ENCODE results near the gene MMP28. TPM values are rescaled to one million over a fixed set of nuclear protein-coding genes. Genes with fewer than 3 reads are reported as not detected.

MMP28 gene
- total and polyA plus RNA-seq, 11 donors: 0.83 to 10.2 (median 2.5) TPM

GRCh38 chr17:35773679-35774425 lies 21.6 kb downstream of the MMP28 start:
- DNase-seq (no peak), ATAC-seq (peak in 2 of 4 donors; percentile 12 to 47)
- TF ChIP-seq CTCF (IDR thresholded peaks at IDR 0.05) (no peak), POLR2A (IDR thresholded peaks at IDR 0.05) (no peak)
- WGBS, 4 donors: 63 to 70% (median 67%) methylated on average over 10 of the region's 10 CpGs
- Histone ChIP-seq H3K36me3 (no peaks in the 10 kb centered on the region), H3K27ac (peak overlapping the region in 4 of 12 donors; percentile 13 to 86 (median 44)), H3K9me3 (no peaks in the 10 kb centered on the region), H3K27me3 (no peaks in the 10 kb centered on the region), H3K4me1 (peaks cover 0 to 30% (median 17%) of the 10 kb centered on the region in 12 donors), H3K4me3 (no peak overlapping the region)
- intact Hi-C loops (cut with DNase I): no loop called here

- H3K27ac ChIP-seq: peak overlapping the region in 1 of 12 donors; percentile 86
- DNase-seq: no peak
- no peaks in the 10 kb centered on the region for H3K9me3 ChIP-seq
- no peak overlapping the region for H3K4me3 ChIP-seq
- no peaks in the 10 kb centered on the region for H3K36me3 ChIP-seq
- 81 to 91% (median 87%) methylated on average over 1 to 20 of the region's 20 CpGs for WGBS, 4 donors
- H3K27me3 ChIP-seq: no peaks in the 10 kb centered on the region
- peaks cover 0 to 30% (median 17%) of the 10 kb centered on the region in 12 donors for H3K4me1 ChIP-seq
- TF ChIP-seq POLR2A (IDR thresholded peaks at IDR 0.05): no peak
- TF ChIP-seq CTCF (IDR thresholded peaks at IDR 0.05): no peak
- peak in 1 of 4 donors; percentile 10 for ATAC-seq
- intact Hi-C loops (cut with DNase I): no loop called here
Measured at GRCh38 chr17:35773129-35773528, 22.3 kb downstream of the MMP28 start.

GRCh38 chr17:35769895-35770486 lies 25.4 kb downstream of the MMP28 start:
- no peak for ATAC-seq
- Histone ChIP-seq H3K36me3 (no peaks in the 10 kb centered on the region), H3K27me3 (no peaks in the 10 kb centered on the region), H3K9me3 (no peaks in the 10 kb centered on the region), H3K4me1 (peaks cover 0 to 22% (median 10%) of the 10 kb centered on the region in 12 donors), H3K4me3 (no peak overlapping the region), H3K27ac (no peak overlapping the region)
- TF ChIP-seq CTCF (IDR thresholded peaks at IDR 0.05): peak in 5 of 12 donors; percentile 6 to 19 (median 16)
- no peak for TF ChIP-seq POLR2A (IDR thresholded peaks at IDR 0.05)
- WGBS, 4 donors: 92 to 96% (median 94%) methylated on average over 17 to 48 of the region's 48 CpGs
- intact Hi-C loops (cut with DNase I): no loop called here
- no peak for DNase-seq

GRCh38 chr17:35768797-35769196 lies 26.6 kb downstream of the MMP28 start:
- intact Hi-C loops (cut with DNase I): loop anchor here in 1 of 10 donors (1.0 kb wide), 1 partner anchor 33 kb away; no protein-coding TSS in a partner anchor
- no peak for ATAC-seq
- no peak for DNase-seq
- Histone ChIP-seq H3K27me3 (no peaks in the 10 kb centered on the region), H3K9me3 (no peaks in the 10 kb centered on the region), H3K27ac (no peak overlapping the region), H3K4me3 (no peak overlapping the region), H3K36me3 (no peaks in the 10 kb centered on the region), H3K4me1 (peaks cover 0 to 22% (median 11%) of the 10 kb centered on the region in 12 donors)
- 88 to 95% (median 89%) methylated on average over 2 of the region's 2 CpGs for WGBS, 4 donors
- TF ChIP-seq POLR2A (IDR thresholded peaks at IDR 0.05) (no peak), CTCF (IDR thresholded peaks at IDR 0.05) (no peak)
